Gastrocnemius medialis (tissue), 4 donors: ENCODE results near the gene TINAG. TPM values are rescaled to one million over a fixed set of nuclear protein-coding genes. Genes with fewer than 3 reads are reported as not detected.

Experiments used
- ATAC-seq, 2 donors: fragments of 150-250 bp; one replicate each; pipeline ENCODE4 v1.9.1; 2016
- DNase-seq, 2 donors: peaks; one replicate each; pipeline ENCODE4 v3.0.0-alpha.2; 2019
- H3K27ac ChIP-seq, 4 donors: fragments of 200-600 bp; sonication (generic); 1 replicate in 1 of 4; 2 replicates in 3 of 4; pipeline ENCODE4 v1.5.1; 2016 to 2018; ENCODE audit warnings: mild to moderate bottlenecking in 2 of 4, moderate library complexity in 1 of 4
- H3K27me3 ChIP-seq, 3 donors: fragments of 200-600 bp; sonication (generic) in 2 of 3; 1 replicate in 1 of 3; 2 replicates in 2 of 3; pipeline versions ENCODE4 v1.5.1 to v1.6.0; 2016 to 2019; ENCODE audit warnings: mild to moderate bottlenecking in 1 of 3, moderate library complexity in 1 of 3
- H3K36me3 ChIP-seq, 2 donors: fragments of 200-600 bp; sonication (generic) in 1 of 2; one replicate each; pipeline ENCODE4 v1.5.1; 2017 to 2018
- H3K4me1 ChIP-seq, 2 donors: fragments of 200-600 bp; sonication (generic) in 1 of 2; one replicate each; pipeline ENCODE4 v1.5.1; 2016 to 2017; ENCODE audit warnings: mild to moderate bottlenecking in 2 of 2
- H3K4me3 ChIP-seq, 4 donors: fragments of 200-600 bp; sonication (generic) in 3 of 4; 1 replicate in 1 of 4; 2 replicates in 3 of 4; pipeline ENCODE4 v1.5.1; 2016 to 2019; ENCODE audit warnings: mild to moderate bottlenecking in 2 of 4
- H3K9me3 ChIP-seq, 3 donors: fragments of 200-600 bp; sonication (generic) in 2 of 3; 1 replicate in 1 of 3; 2 replicates in 2 of 3; pipeline ENCODE4 v1.5.1; 2016 to 2019
- CTCF ChIP-seq, 5 experiments: fragments of 450-650 bp in 3 of 5; fragments of 200-600 bp in 2 of 5; sonication (generic) in 2 of 5; IDR thresholded peaks in 4 of 5; conservative IDR thresholded peaks in 1 of 5; 1 replicate in 4 of 5; 2 replicates in 1 of 5; pipeline ENCODE4 v1.5.1; 2016 to 2019; ENCODE audit warnings: antibody characterized with exemption in 5 of 5, mild to moderate bottlenecking in 3 of 5, moderate library complexity in 3 of 5
- POLR2A ChIP-seq, 2 donors: fragments of 450-650 bp; IDR thresholded peaks; one replicate each; pipeline ENCODE4 v1.6.1; 2017; ENCODE audit warnings: antibody characterized with exemption in 2 of 2, mild to moderate bottlenecking in 2 of 2, moderate library complexity in 2 of 2
- in situ Hi-C, 4 donors: fragments of 200-750 bp; cut with MboI; loops; one replicate each; pipeline versions ENCODE4 v1.15.0 to v1.8.0; 2017; ENCODE audit warnings: low sequenced_read_pairs in 4 of 4
- intact Hi-C: fragments of 100-400 bp; cut with DNase I; formaldehyde crosslinking; loops from one replicate; pipeline ENCODE4 v1.15.1; 2023; ENCODE audit warnings: low total_unique reads
- total RNA-seq, 4 donors: library from RNA; depleted of rRNA; stranded (reverse); fragments of >200 nt; gene quantifications; one replicate each; pipeline versions ENCODE4 v1.1.0 to v1.2.3, GENCODE V29; 2016

TINAG gene
- total RNA-seq, 4 donors from 2014 or later = 0.36 to 0.78 (median 0.41) TPM; not detected in 1

- Histone ChIP-seq H3K27me3 (no peaks in the 10 kb centered on the region), H3K36me3 (no peaks in the 10 kb centered on the region), H3K27ac (no peak overlapping the region), H3K9me3 (no peaks in the 10 kb centered on the region), H3K4me1 (no peaks in the 10 kb centered on the region), H3K4me3 (no peak overlapping the region)
- ATAC-seq (no peak), DNase-seq (no peak)
- TF ChIP-seq CTCF (IDR thresholded peaks at IDR 0.05 in 4 of 5, conservative IDR thresholded peaks at IDR 0.05 in 1 of 5) (no peak), POLR2A (IDR thresholded peaks at IDR 0.05) (no peak)
- in situ Hi-C loops (no loop called here), intact Hi-C loops (no loop called here)
Measured at GRCh38 chr6:54288474-54288873, 19.8 kb upstream of the TINAG start.

GRCh38 chr6:54289426-54289825 lies 18.8 kb upstream of the TINAG start:
- Histone ChIP-seq H3K36me3 (no peaks in the 10 kb centered on the region), H3K27ac (no peak overlapping the region), H3K9me3 (no peaks in the 10 kb centered on the region), H3K4me3 (no peak overlapping the region), H3K4me1 (no peaks in the 10 kb centered on the region), H3K27me3 (no peaks in the 10 kb centered on the region)
- DNase-seq = no peak
- intact Hi-C loops = no loop called here
- no peak for ATAC-seq
- in situ Hi-C loops = no loop called here
- no peak for TF ChIP-seq CTCF (IDR thresholded peaks at IDR 0.05 in 4 of 5, conservative IDR thresholded peaks at IDR 0.05 in 1 of 5)
- TF ChIP-seq POLR2A (IDR thresholded peaks at IDR 0.05) = no peak

- no peak for ATAC-seq
- intact Hi-C loops = no loop called here
- no peak overlapping the region for H3K27ac ChIP-seq
Measured at GRCh38 chr6:54291146-54291545, 17.1 kb upstream of the TINAG start.

GRCh38 chr6:54291738-54292137 lies 16.5 kb upstream of the TINAG start:
- H3K9me3 ChIP-seq = no peaks in the 10 kb centered on the region
- DNase-seq = no peak
- intact Hi-C loops = no loop called here
- ATAC-seq = no peak
- H3K27me3 ChIP-seq = no peaks in the 10 kb centered on the region
- in situ Hi-C loops = no loop called here
- H3K36me3 ChIP-seq = no peaks in the 10 kb centered on the region
- no peak overlapping the region for H3K27ac ChIP-seq
- TF ChIP-seq POLR2A (IDR thresholded peaks at IDR 0.05) (no peak), CTCF (IDR thresholded peaks at IDR 0.05 in 4 of 5, conservative IDR thresholded peaks at IDR 0.05 in 1 of 5) (no peak)
- H3K4me1 ChIP-seq = no peaks in the 10 kb centered on the region
- no peak overlapping the region for H3K4me3 ChIP-seq

More at GRCh38 chr6:54291146-54291545, 17.1 kb upstream of the TINAG start:
- H3K27me3 ChIP-seq = no peaks in the 10 kb centered on the region
- H3K4me1 ChIP-seq = no peaks in the 10 kb centered on the region
- H3K9me3 ChIP-seq = no peaks in the 10 kb centered on the region
- TF ChIP-seq CTCF (IDR thresholded peaks at IDR 0.05 in 4 of 5, conservative IDR thresholded peaks at IDR 0.05 in 1 of 5) (no peak), POLR2A (IDR thresholded peaks at IDR 0.05) (no peak)
- H3K4me3 ChIP-seq = no peak overlapping the region
- in situ Hi-C loops = no loop called here
- no peak for DNase-seq
- no peaks in the 10 kb centered on the region for H3K36me3 ChIP-seq

GRCh38 chr6:54294965-54295532 lies 13.2 kb upstream of the TINAG start:
- H3K27ac ChIP-seq = no peak overlapping the region
- DNase-seq = no peak
- intact Hi-C loops = no loop called here

More at GRCh38 chr6:54294965-54295532, 13.2 kb upstream of the TINAG start:
- in situ Hi-C loops = no loop called here
- Histone ChIP-seq H3K27me3 (no peaks in the 10 kb centered on the region), H3K36me3 (no peaks in the 10 kb centered on the region), H3K4me3 (no peak overlapping the region), H3K4me1 (no peaks in the 10 kb centered on the region), H3K9me3 (no peaks in the 10 kb centered on the region)
- no peak for ATAC-seq
- no peak for TF ChIP-seq POLR2A (IDR thresholded peaks at IDR 0.05)
